Measurements from ENCODE around the gene KCNF1. TPM values are rescaled to one million over a fixed set of nuclear protein-coding genes. Genes with fewer than 3 reads are reported as not detected.

Gene KCNF1
- total RNA-seq, 1 experiment from 2014 or later = 1.3 TPM

DNA sequence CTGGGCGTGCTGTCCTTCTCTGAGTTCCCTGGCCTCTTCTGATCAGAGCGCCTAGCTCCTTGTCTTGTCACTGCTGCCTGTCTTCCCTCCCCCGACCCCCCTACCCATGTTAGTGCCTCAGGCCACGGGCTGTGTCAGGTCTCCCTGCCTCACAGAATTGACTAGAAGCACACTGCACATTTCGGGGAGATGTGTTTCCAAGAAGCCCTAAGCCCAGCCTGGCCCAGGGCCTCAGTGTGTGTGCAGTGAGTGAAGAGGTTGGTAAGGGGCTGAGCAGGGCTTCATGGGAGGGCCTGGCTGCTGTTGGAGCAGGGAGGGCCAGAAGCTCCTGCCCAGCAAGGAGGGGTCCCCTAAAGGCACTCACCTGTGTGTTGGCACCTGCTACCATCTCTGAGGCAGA lies 13.1 kb downstream of the KCNF1 start:
- CTCF ChIA-PET = no interaction called here
- Histone ChIP-seq H3K27ac (ENCODE audit: low read length) (no peak overlapping the region), H3K27me3 (ENCODE audit: low read length) (no peaks in the 10 kb centered on the region), H3K79me2 (ENCODE audit: low read length) (no peaks in the 10 kb centered on the region), H4K20me1 (ENCODE audit: low read length) (no peaks in the 10 kb centered on the region), H3K4me2 (ENCODE audit: low read length) (no peak overlapping the region), H3K9ac (ENCODE audit: low read length) (no peak overlapping the region), H3F3A (ENCODE audit: low read length, unreplicated experiment) (no peaks in the 10 kb centered on the region), H2AFZ (ENCODE audit: low read length) (no peak overlapping the region), H3K4me3 (ENCODE audit: low read length) (no peak overlapping the region), H3K9me2 (replicated peaks; ENCODE audit: low read length) (no peaks in the 10 kb centered on the region), H3K9me3 (ENCODE audit: low read length) (no peaks in the 10 kb centered on the region), H3K36me3 (ENCODE audit: low read depth, low read length) (no peaks in the 10 kb centered on the region), H3K4me1 (ENCODE audit: insufficient read depth, low read length) (no peaks in the 10 kb centered on the region)
- BruUV-seq (replicated peaks) = no TSS peak
- POLR2A ChIA-PET (ENCODE audit: unreplicated experiment) = no interaction called here
- intact Hi-C loops (cut with micrococcal nuclease) = no loop called here
- ATAC-seq (no peak), DNase-seq (no peak)
- no peak for TF ChIP-seq EZH2phosphoT487 (IDR thresholded peaks at IDR 0.05; ENCODE audit: borderline replicate concordance, low read length)
- TF ChIP-seq EZH2 (IDR thresholded peaks at IDR 0.05; ENCODE audit: low read length, unreplicated experiment) = no peak
- TF ChIP-seq, protein P1, sequence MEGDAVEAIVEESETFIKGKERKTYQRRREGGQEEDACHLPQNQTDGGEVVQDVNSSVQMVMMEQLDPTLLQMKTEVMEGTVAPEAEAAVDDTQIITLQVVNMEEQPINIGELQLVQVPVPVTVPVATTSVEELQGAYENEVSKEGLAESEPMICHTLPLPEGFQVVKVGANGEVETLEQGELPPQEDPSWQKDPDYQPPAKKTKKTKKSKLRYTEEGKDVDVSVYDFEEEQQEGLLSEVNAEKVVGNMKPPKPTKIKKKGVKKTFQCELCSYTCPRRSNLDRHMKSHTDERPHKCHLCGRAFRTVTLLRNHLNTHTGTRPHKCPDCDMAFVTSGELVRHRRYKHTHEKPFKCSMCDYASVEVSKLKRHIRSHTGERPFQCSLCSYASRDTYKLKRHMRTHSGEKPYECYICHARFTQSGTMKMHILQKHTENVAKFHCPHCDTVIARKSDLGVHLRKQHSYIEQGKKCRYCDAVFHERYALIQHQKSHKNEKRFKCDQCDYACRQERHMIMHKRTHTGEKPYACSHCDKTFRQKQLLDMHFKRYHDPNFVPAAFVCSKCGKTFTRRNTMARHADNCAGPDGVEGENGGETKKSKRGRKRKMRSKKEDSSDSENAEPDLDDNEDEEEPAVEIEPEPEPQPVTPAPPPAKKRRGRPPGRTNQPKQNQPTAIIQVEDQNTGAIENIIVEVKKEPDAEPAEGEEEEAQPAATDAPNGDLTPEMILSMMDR (conservative IDR thresholded peaks at IDR 0.05; ENCODE audit: low read depth, low read length) = no peak

DNA sequence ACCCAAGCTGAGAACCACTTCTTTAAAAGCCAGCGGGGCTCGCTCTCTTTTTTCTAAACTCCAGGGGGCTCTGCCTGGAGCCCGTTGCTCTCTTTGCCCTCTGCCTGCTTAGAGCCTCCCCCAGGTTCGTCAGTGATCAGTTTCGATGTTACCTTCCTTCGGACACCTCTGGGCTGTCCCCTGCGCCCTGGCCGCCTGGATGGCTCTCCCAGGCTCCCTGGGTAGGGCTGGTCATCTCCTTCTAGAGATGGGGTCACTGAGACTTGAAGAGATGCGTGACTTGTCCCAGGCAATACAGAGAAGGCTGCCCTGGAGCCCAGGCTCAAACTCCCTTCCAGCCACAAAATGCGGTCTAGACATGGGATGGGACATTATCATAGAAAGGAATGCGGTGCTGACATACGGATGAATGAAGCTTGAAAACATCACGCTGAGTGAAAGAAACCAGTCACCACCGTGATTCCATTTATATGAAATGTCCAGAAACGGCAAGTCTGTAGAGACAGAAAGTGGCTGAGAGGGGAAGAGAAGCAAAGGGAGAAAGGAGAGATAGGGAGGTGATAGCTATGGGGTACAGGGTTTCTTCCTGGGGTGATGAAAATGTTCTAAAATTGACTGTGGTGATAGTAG lies 14.6 kb downstream of the KCNF1 start:
- BruUV-seq (replicated peaks) = no TSS peak
- ChIA-PET CTCF (interaction anchor here (0.5 kb wide), 1 partner anchor 8 kb away, joined by 4 read pairs; no protein-coding TSS in a partner anchor), POLR2A (ENCODE audit: unreplicated experiment) (no interaction called here)
- H3F3A ChIP-seq (ENCODE audit: low read length, unreplicated experiment) = no peaks in the 10 kb centered on the region
- H3K4me3 ChIP-seq (ENCODE audit: low read length) = no peak overlapping the region
- H3K27me3 ChIP-seq (ENCODE audit: low read length) = no peaks in the 10 kb centered on the region
- no peak overlapping the region for H3K9ac ChIP-seq (ENCODE audit: low read length)
- H3K9me2 ChIP-seq (replicated peaks; ENCODE audit: low read length) = no peaks in the 10 kb centered on the region
- intact Hi-C loops (cut with micrococcal nuclease) = no loop called here
- H3K4me1 ChIP-seq (ENCODE audit: insufficient read depth, low read length) = no peaks in the 10 kb centered on the region
- no peak overlapping the region for H2AFZ ChIP-seq (ENCODE audit: low read length)
- ATAC-seq (no peak), DNase-seq (no peak)
- H3K9me3 ChIP-seq (ENCODE audit: low read length) = no peaks in the 10 kb centered on the region
- no peak overlapping the region for H3K27ac ChIP-seq (ENCODE audit: low read length)
- H4K20me1 ChIP-seq (ENCODE audit: low read length) = no peaks in the 10 kb centered on the region
- no peaks in the 10 kb centered on the region for H3K36me3 ChIP-seq (ENCODE audit: low read depth, low read length)
- TF ChIP-seq, protein P1 (conservative IDR thresholded peaks at IDR 0.05; ENCODE audit: low read depth, low read length) = no peak
- no peak for TF ChIP-seq EZH2 (IDR thresholded peaks at IDR 0.05; ENCODE audit: low read length, unreplicated experiment)
- H3K4me2 ChIP-seq (ENCODE audit: low read length) = no peak overlapping the region
- H3K79me2 ChIP-seq (ENCODE audit: low read length) = no peaks in the 10 kb centered on the region

DNA sequence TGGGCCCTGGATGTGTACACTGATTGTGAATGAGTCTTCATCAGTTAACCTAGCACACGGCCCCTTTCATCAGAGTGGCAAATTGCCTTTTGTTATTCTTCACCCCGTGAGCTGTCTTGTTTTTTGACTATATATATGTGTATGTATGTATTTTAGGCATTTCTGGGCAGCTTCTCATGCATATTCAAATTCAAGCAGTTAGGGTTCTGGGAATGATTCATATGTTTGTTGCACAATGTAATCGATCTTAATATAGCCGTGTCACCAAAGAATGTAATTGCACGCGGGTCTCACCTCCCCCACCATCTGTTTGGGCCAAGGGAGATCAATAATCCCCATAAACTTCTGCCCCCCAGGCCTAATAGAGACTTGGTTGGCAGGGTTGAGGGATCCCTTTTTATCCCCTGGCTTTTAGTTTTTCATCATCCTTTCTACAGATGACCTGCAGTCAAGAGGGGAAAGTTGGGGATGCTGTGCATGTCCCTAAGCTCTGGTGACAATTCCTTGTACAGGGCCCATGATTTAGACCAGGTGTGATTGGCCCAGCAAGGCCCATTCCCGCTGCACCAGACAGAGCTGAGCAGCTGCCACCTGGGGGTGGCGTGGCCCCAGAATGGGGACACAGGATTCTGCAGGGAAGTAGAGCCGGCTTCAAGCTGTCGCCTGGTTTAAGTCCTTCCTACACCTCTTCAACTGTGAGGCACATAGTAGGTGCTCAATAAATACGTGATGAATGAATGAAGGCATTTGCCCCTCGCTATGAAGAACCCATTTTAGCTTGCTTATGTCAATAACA lies 19.2 kb downstream of the KCNF1 start:
- Histone ChIP-seq H3K4me2 (ENCODE audit: low read length) (no peak overlapping the region), H3K4me1 (ENCODE audit: insufficient read depth, low read length) (peaks cover 36% of the 10 kb centered on the region), H4K20me1 (ENCODE audit: low read length) (no peaks in the 10 kb centered on the region), H3K9ac (ENCODE audit: low read length) (no peak overlapping the region), H3K79me2 (ENCODE audit: low read length) (no peaks in the 10 kb centered on the region), H3K9me3 (ENCODE audit: low read length) (no peaks in the 10 kb centered on the region), H2AFZ (ENCODE audit: low read length) (no peak overlapping the region), H3K36me3 (ENCODE audit: low read depth, low read length) (no peaks in the 10 kb centered on the region), H3K27ac (ENCODE audit: low read length) (no peak overlapping the region), H3K27me3 (ENCODE audit: low read length) (no peaks in the 10 kb centered on the region), H3F3A (ENCODE audit: low read length, unreplicated experiment) (no peaks in the 10 kb centered on the region), H3K4me3 (ENCODE audit: low read length) (no peak overlapping the region), H3K9me2 (replicated peaks; ENCODE audit: low read length) (no peaks in the 10 kb centered on the region)
- BruUV-seq (replicated peaks) = no TSS peak
- ChIA-PET CTCF (no interaction called here), POLR2A (ENCODE audit: unreplicated experiment) (no interaction called here)
- ATAC-seq (no peak), DNase-seq (no peak)
- intact Hi-C loops (cut with micrococcal nuclease) = loop anchor here (10.0 kb wide), 1 partner anchor 94 kb away; no protein-coding TSS in a partner anchor
- TF ChIP-seq, protein P1 (conservative IDR thresholded peaks at IDR 0.05; ENCODE audit: low read depth, low read length) = no peak
- TF ChIP-seq EZH2 (IDR thresholded peaks at IDR 0.05; ENCODE audit: low read length, unreplicated experiment) (no peak), EZH2phosphoT487 (IDR thresholded peaks at IDR 0.05; ENCODE audit: borderline replicate concordance, low read length) (no peak)
